ENCODE measurements around the gene SLC12A2.

The SLC12A2 gene

GRCh38 chr5:128228521-128228920, 145.0 kb downstream of the SLC12A2 start:
- Histone ChIP-seq H3K27ac (no peak overlapping the region), H3K4me3 (no peak overlapping the region)
- TF ChIP-seq CTCF (IDR thresholded peaks at IDR 0.05), result no peak
- no peak for DNase-seq (ENCODE audit: low spot score)

GRCh38 chr5:128234928-128235641, 151.5 kb downstream of the SLC12A2 start:
- DNase-seq (ENCODE audit: low spot score), result no peak
- TF ChIP-seq CTCF (IDR thresholded peaks at IDR 0.05), result no peak
- H3K4me3 ChIP-seq, result no peak overlapping the region
- no peak overlapping the region for H3K27ac ChIP-seq

GRCh38 chr5:128236334-128236733, 152.8 kb downstream of the SLC12A2 start:
- H3K27ac ChIP-seq, result no peak overlapping the region
- no peak for DNase-seq (ENCODE audit: low spot score)
- no peak for TF ChIP-seq CTCF (IDR thresholded peaks at IDR 0.05)
- no peak overlapping the region for H3K4me3 ChIP-seq

GRCh38 chr5:128237000-128237399, 153.4 kb downstream of the SLC12A2 start:
- no peak for DNase-seq (ENCODE audit: low spot score)
- no peak for TF ChIP-seq CTCF (IDR thresholded peaks at IDR 0.05)
- Histone ChIP-seq H3K27ac (no peak overlapping the region), H3K4me3 (no peak overlapping the region)

GRCh38 chr5:128237546-128237945, 154.0 kb downstream of the SLC12A2 start:
- Histone ChIP-seq H3K27ac (no peak overlapping the region), H3K4me3 (no peak overlapping the region)
- no peak for TF ChIP-seq CTCF (IDR thresholded peaks at IDR 0.05)
- DNase-seq (ENCODE audit: low spot score), result no peak
